ENCODE results near the gene AP2B1.
A peak's percentile ranks its signal among the peaks of the same experiment; 100 is the strongest.
"Not testable (repeated sequence)": the region's sequence is repeated elsewhere in the genome, so short reads cannot be mapped to it uniquely, and the experiment has no call there.

AP2B1 gene

DNA sequence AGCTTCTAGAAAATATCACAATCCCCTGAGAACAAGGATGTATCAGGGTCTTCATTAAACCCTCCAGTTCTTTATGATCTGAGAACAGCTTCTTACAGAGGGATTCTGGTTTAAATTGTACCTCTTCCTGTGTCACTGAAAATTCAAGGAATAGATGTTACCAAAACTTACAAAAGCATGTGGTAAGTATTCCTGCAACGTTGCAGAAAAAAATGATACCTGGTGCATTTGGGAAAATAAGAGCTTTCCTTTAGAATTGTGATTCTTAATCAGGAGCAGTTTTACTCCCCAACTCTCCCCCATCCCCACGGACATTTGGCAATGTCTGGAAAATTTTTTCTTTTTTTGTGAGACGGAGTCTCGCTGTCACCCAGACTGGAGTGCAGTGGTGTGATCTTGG, 33.8 kb upstream of the AP2B1 start:
- Histone ChIP-seq H3K9me3 (ENCODE audit: control insufficient read depth, low read length) (no peaks in the 10 kb centered on the region), H3K36me3 (ENCODE audit: control insufficient read depth, insufficient read depth, low read length, severe bottlenecking) (no peaks in the 10 kb centered on the region), H3K27me3 (replicated peaks; ENCODE audit: control insufficient read depth, insufficient read depth, low read length) (peaks cover 16% of the 10 kb centered on the region), H3K4me1 (ENCODE audit: control insufficient read depth, insufficient read depth, low read length) (no peaks in the 10 kb centered on the region), H3K4me3 (ENCODE audit: low read length) (no peak overlapping the region), H3K9ac (ENCODE audit: low read length) (no peak overlapping the region)
- no peak for DNase-seq (ENCODE audit: low read depth)

DNA sequence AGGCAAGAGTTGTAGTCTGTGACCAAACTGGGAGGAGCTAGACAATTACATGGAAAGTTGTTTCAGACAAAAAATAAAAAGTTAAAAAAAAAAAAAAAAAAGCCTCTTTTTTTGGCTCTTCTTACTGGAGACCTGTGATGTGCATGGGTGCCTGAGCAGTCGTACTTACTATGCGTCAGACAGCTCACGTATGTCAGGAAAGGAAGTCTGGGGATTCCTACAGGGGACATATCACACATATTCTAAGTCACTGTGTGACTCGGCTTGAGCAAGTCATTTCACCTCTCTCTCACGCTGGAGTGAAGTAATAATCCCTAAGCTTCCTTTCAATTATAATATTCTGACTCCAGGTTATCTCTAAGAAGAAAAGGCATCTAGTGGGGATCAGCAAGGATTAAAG, 32.5 kb upstream of the AP2B1 start:
- no peak overlapping the region for H3K9ac ChIP-seq (ENCODE audit: low read length)
- no peaks in the 10 kb centered on the region for H3K4me1 ChIP-seq (ENCODE audit: control insufficient read depth, insufficient read depth, low read length)
- no peak for DNase-seq (ENCODE audit: low read depth)
- peaks cover 17% of the 10 kb centered on the region for H3K27me3 ChIP-seq (replicated peaks; ENCODE audit: control insufficient read depth, insufficient read depth, low read length)
- H3K4me3 ChIP-seq (ENCODE audit: low read length) = no peak overlapping the region
- H3K36me3 ChIP-seq (ENCODE audit: control insufficient read depth, insufficient read depth, low read length, severe bottlenecking) = no peaks in the 10 kb centered on the region
- H3K9me3 ChIP-seq (ENCODE audit: control insufficient read depth, low read length) = no peaks in the 10 kb centered on the region

DNA sequence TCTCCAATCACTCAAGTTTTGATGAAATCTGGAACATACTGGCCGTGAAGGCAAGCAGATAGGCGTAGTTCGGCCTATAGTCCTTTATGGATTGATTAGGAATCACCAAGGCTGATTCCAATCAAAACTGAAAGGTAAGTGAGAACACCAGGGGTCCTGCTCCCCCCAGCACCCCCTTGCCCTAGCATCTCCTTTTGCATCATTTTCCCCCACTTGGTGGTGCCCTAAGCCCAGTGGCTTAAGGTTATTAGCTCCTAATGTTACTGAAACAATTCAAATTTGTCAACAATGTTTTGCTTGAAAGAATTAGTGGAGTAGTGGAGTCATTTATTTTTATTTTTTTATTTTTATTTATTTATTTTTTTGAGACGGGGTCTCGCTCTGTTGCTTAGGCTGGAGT, 31.4 kb upstream of the AP2B1 start:
- H3K27me3 ChIP-seq (replicated peaks; ENCODE audit: control insufficient read depth, insufficient read depth, low read length) = peaks cover 17% of the 10 kb centered on the region
- DNase-seq (ENCODE audit: low read depth) = no peak
- no peaks in the 10 kb centered on the region for H3K9me3 ChIP-seq (ENCODE audit: control insufficient read depth, low read length)
- H3K4me3 ChIP-seq (ENCODE audit: low read length) = no peak overlapping the region
- H3K4me1 ChIP-seq (ENCODE audit: control insufficient read depth, insufficient read depth, low read length) = no peaks in the 10 kb centered on the region
- no peaks in the 10 kb centered on the region for H3K36me3 ChIP-seq (ENCODE audit: control insufficient read depth, insufficient read depth, low read length, severe bottlenecking)
- no peak overlapping the region for H3K9ac ChIP-seq (ENCODE audit: low read length)

DNA sequence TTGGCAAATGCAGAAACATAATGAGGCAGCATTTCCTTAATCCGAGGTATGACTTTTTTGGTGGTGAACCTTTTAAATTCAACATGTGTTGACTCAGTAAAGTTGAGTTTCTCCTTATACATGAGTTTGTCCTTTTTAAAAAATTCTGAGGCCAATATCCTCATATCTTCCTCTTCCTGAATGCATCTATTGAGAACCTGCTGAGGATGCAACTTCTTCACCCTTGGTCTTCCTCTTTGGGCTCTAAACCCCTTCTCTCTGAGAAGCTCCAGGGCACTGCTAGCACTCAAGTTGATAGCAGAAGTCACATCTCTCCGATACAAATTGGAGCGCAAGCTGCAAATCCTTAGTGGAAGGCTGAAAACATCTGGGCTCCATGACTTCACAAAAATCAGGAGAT, 29.8 kb upstream of the AP2B1 start:
- H3K36me3 ChIP-seq (ENCODE audit: control insufficient read depth, insufficient read depth, low read length, severe bottlenecking) = no peaks in the 10 kb centered on the region
- no peaks in the 10 kb centered on the region for H3K9me3 ChIP-seq (ENCODE audit: control insufficient read depth, low read length)
- H3K4me1 ChIP-seq (ENCODE audit: control insufficient read depth, insufficient read depth, low read length) = no peaks in the 10 kb centered on the region
- DNase-seq (ENCODE audit: low read depth) = no peak
- H3K4me3 ChIP-seq (ENCODE audit: low read length) = no peak overlapping the region
- H3K27me3 ChIP-seq (replicated peaks; ENCODE audit: control insufficient read depth, insufficient read depth, low read length) = peaks cover 17% of the 10 kb centered on the region
- H3K9ac ChIP-seq (ENCODE audit: low read length) = no peak overlapping the region

DNA sequence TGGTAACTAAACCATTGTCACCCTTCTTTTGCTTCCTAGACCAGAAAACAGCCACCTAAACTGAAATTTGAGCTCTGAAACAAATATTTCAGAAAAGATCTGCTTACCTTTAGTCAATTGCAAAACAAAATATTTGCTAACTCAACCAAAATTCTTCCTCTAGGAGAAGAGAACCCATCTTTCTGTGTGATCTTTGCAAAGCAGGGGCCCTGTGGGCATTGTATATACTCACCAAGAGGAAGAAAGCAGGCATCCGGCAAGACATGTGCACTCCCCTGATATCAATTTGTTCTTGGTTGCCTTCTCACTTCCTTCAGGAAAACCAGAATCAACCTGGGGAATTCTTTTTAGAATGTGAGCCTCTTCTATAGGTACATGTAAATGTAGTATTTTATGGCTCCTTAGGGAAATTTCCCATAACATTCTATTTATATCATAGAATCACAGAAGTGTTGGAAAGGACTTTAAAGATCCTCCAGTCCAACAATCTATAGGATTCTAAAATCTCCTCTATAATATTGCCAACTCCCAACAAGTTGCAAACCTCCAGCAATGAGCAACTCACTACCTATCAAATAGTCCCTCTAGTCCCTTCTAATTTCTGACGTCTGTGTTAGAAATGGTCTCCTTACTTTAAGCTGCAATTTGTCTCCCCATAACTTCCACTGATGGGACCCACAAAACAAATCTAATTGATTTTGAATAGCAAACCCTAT, 27.5 kb upstream of the AP2B1 start:
- no peaks in the 10 kb centered on the region for H3K4me1 ChIP-seq (ENCODE audit: control insufficient read depth, insufficient read depth, low read length)
- no peak overlapping the region for H3K4me3 ChIP-seq (ENCODE audit: low read length)
- peaks cover 17% of the 10 kb centered on the region for H3K27me3 ChIP-seq (replicated peaks; ENCODE audit: control insufficient read depth, insufficient read depth, low read length)
- no peak for DNase-seq (ENCODE audit: low read depth)
- no peak overlapping the region for H3K9ac ChIP-seq (ENCODE audit: low read length)
- no peaks in the 10 kb centered on the region for H3K36me3 ChIP-seq (ENCODE audit: control insufficient read depth, insufficient read depth, low read length, severe bottlenecking)
- no peaks in the 10 kb centered on the region for H3K9me3 ChIP-seq (ENCODE audit: control insufficient read depth, low read length)

DNA sequence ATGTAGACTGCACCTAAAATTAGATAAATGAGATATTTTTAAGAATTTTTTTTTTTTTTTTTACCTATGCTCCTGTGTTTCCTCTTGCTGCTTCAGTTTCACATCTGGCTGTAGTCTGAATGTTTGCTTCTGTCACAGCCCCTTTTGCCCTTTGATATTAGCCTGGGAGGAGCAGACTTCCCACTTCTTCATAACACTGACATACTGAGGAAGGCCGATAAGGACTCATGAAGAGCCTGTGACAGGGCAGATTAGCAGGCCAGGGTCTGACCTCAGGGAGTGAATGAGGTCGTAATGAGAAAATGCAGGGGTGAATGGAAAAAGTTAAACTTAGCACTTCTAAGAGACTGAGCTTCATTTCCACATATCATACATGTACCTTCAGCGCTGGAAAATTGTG, 26.4 kb upstream of the AP2B1 start, which contains the start of gene SLFN14:
SLFN14 (minus strand) TSS at position 117 of the 400 bp plus-strand sequence. CDS start 2,757 bp downstream, outside the sequence.
- H3K27me3 ChIP-seq (replicated peaks; ENCODE audit: control insufficient read depth, insufficient read depth, low read length) = peaks cover 17% of the 10 kb centered on the region
- no peak within 1 kb of the TSS for H3K4me3 ChIP-seq (ENCODE audit: low read length)
- H3K9ac ChIP-seq (ENCODE audit: low read length) = no peak within 1 kb of the TSS
- no peak for DNase-seq (ENCODE audit: low read depth)
- H3K9me3 ChIP-seq (ENCODE audit: control insufficient read depth, low read length) = no peaks in the 10 kb centered on the region
- H3K4me1 ChIP-seq (ENCODE audit: control insufficient read depth, insufficient read depth, low read length) = no peaks in the 10 kb centered on the region
- no peaks in the 10 kb centered on the region for H3K36me3 ChIP-seq (ENCODE audit: control insufficient read depth, insufficient read depth, low read length, severe bottlenecking)

DNA sequence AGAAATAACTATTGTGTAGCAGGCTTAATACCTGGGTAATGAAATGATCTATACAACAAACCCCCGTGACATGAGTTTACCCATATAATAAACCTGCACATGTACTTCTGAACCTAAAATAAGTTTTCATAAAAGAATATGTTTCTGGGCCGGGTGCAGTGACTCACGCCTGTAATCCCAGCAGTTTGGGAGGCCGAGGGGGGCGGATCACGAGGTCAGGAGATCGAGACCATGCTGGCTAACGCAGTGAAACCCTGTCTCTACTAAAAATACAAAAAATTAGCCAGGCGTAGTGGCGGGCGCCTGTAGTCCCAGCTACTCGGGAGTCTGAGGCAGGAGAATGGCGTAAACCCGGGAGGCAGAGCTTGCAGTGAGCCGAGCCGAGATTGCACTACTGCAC, 23.9 kb upstream of the AP2B1 start:
- not testable (repeated sequence) for H3K9ac ChIP-seq (ENCODE audit: low read length); H3K27me3 ChIP-seq (replicated peaks; ENCODE audit: control insufficient read depth, insufficient read depth, low read length); H3K36me3 ChIP-seq (ENCODE audit: control insufficient read depth, insufficient read depth, low read length, severe bottlenecking); H3K9me3 ChIP-seq (ENCODE audit: control insufficient read depth, low read length); H3K4me3 ChIP-seq (ENCODE audit: low read length); H3K4me1 ChIP-seq (ENCODE audit: control insufficient read depth, insufficient read depth, low read length); DNase-seq (ENCODE audit: low read depth)

DNA sequence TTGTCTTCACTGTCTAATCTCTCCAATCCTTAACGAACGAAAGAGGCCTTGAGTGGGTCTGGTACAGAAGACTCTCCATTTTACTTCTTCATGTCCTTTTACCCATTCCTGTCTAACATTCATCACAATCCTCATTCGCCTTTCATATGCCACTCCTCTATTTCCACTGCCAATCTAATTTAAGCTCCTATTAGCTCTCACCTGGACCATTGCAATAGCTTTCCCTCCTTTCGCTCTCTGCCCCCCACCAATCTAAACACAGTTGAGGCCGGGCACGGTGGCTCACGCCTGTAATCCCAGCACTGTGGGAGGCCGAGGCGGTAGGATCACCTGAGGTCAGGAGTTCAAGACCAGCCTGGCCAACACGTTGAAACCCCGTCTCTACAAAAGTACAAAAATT, 20.2 kb upstream of the AP2B1 start:
- Histone ChIP-seq H3K9me3 (ENCODE audit: control insufficient read depth, low read length) (no peaks in the 10 kb centered on the region), H3K9ac (ENCODE audit: low read length) (peak overlapping the region; percentile 89), H3K27me3 (replicated peaks; ENCODE audit: control insufficient read depth, insufficient read depth, low read length) (no peaks in the 10 kb centered on the region), H3K36me3 (ENCODE audit: control insufficient read depth, insufficient read depth, low read length, severe bottlenecking) (no peaks in the 10 kb centered on the region), H3K4me3 (ENCODE audit: low read length) (peak overlapping the region; percentile 93), H3K4me1 (ENCODE audit: control insufficient read depth, insufficient read depth, low read length) (peaks cover 25% of the 10 kb centered on the region)
- DNase-seq (ENCODE audit: low read depth) = no peak

DNA sequence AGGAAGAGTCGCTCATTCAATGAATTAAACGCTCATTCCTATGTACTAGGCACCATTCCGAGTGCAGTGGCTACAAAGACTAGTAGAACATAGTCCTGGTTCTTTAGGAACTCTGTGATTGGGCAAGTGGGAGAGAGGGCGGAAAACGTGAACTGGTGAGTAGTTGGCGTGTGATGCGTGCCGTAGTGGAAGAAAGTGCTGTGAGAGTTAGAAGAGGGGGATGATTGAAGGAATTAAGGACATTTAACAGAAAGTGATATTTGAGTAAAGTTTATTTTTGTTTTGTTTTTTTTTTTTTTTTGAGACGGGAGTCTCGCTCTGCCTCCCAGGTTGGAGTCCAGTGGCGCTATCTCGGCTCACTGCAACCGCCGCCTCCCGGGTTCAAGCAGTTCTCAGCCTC, 18.6 kb upstream of the AP2B1 start:
- peak; percentile 55 for DNase-seq (ENCODE audit: low read depth)
- H3K9ac ChIP-seq (ENCODE audit: low read length) = peak overlapping the region; percentile 89
- no peaks in the 10 kb centered on the region for H3K9me3 ChIP-seq (ENCODE audit: control insufficient read depth, low read length)
- peaks cover 25% of the 10 kb centered on the region for H3K4me1 ChIP-seq (ENCODE audit: control insufficient read depth, insufficient read depth, low read length)
- H3K27me3 ChIP-seq (replicated peaks; ENCODE audit: control insufficient read depth, insufficient read depth, low read length) = no peaks in the 10 kb centered on the region
- H3K4me3 ChIP-seq (ENCODE audit: low read length) = peak overlapping the region; percentile 93
- H3K36me3 ChIP-seq (ENCODE audit: control insufficient read depth, insufficient read depth, low read length, severe bottlenecking) = no peaks in the 10 kb centered on the region

DNA sequence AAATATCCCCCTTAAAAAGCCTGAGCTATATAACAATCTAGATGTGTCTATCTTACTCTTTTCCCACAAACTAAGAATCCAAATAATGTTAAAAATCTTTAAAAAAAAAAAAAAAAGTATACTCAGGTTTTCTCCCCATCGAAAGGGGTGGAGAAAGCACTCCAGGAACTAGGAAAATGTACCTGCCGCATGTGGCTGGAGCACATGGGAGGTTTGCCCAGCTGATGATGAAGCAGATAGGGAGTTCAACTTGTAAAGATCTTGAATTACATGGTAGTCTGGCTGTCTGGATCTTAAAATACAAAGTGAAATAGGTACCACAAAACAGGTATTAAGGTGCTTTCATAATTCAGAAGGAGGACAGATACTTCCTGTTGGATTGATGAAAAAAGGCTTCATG, 17.7 kb upstream of the AP2B1 start:
- Histone ChIP-seq H3K9me3 (ENCODE audit: control insufficient read depth, low read length) (no peaks in the 10 kb centered on the region), H3K36me3 (ENCODE audit: control insufficient read depth, insufficient read depth, low read length, severe bottlenecking) (peaks cover 3% of the 10 kb centered on the region), H3K9ac (ENCODE audit: low read length) (peak overlapping the region; percentile 89), H3K4me3 (ENCODE audit: low read length) (peak overlapping the region; percentile 93), H3K27me3 (replicated peaks; ENCODE audit: control insufficient read depth, insufficient read depth, low read length) (no peaks in the 10 kb centered on the region), H3K4me1 (ENCODE audit: control insufficient read depth, insufficient read depth, low read length) (peaks cover 25% of the 10 kb centered on the region)
- DNase-seq (ENCODE audit: low read depth) = no peak

DNA sequence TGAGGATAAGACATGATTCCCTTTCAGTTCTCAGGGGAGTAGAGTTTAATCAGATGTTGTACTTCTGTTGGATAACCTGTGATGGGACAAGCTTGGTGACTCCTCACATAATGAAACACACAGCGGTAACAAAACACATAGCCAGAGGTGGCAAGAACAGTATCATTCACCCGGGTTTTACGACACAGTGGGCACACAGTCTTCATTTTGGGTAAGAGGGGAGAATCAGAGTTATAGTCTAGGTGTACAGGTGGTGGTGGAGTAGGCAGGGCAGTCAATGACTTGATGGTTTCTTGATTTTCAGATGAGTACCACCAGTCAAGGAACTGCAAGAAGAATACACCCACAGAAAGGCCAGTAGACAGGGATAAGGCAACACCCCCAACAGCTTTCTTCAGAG, 11.4 kb upstream of the AP2B1 start:
- no peaks in the 10 kb centered on the region for H3K9me3 ChIP-seq (ENCODE audit: control insufficient read depth, low read length)
- H3K27me3 ChIP-seq (replicated peaks; ENCODE audit: control insufficient read depth, insufficient read depth, low read length) = no peaks in the 10 kb centered on the region
- H3K4me3 ChIP-seq (ENCODE audit: low read length) = no peak overlapping the region
- H3K4me1 ChIP-seq (ENCODE audit: control insufficient read depth, insufficient read depth, low read length) = peaks cover 20% of the 10 kb centered on the region
- no peak overlapping the region for H3K9ac ChIP-seq (ENCODE audit: low read length)
- peaks cover 21% of the 10 kb centered on the region for H3K36me3 ChIP-seq (ENCODE audit: control insufficient read depth, insufficient read depth, low read length, severe bottlenecking)
- DNase-seq (ENCODE audit: low read depth) = no peak

DNA sequence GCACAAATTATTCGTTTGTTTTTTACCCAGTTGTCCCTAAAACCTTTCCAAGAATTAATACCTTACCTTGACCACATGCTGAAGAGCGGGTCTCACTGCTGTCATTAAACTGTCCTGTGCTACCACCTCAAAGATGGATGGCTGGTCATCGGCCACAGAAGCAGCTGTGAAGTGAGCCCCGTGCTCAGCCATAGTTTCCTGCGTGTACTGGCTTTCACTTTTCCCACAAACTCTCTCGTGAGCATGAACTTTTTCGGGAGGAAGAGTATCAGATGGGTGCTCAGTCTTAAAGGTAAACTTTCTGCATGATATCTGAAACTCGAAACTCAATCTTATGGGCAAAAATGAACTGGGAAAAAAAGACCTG, 9.3 kb upstream of the AP2B1 start:
- Histone ChIP-seq H3K4me3 (ENCODE audit: low read length) (peak overlapping the region; percentile 87), H3K4me1 (ENCODE audit: control insufficient read depth, insufficient read depth, low read length) (peaks cover 17% of the 10 kb centered on the region), H3K36me3 (ENCODE audit: control insufficient read depth, insufficient read depth, low read length, severe bottlenecking) (peaks cover 21% of the 10 kb centered on the region), H3K9ac (ENCODE audit: low read length) (peak overlapping the region; percentile 98), H3K27me3 (replicated peaks; ENCODE audit: control insufficient read depth, insufficient read depth, low read length) (no peaks in the 10 kb centered on the region), H3K9me3 (ENCODE audit: control insufficient read depth, low read length) (no peaks in the 10 kb centered on the region)
- peak; percentile 56 for DNase-seq (ENCODE audit: low read depth)

Measured in adipocyte (in vitro differentiated cells).